Measurements from ENCODE around the gene RPL41. TPM values are rescaled to one million over a fixed set of nuclear protein-coding genes. Genes with fewer than 3 reads are reported as not detected.

The RPL41 gene
- total and polyA plus RNA-seq, 9 of the 15 experiments (the other 6 are each of a cell fraction or from before 2014, with no cell fraction given) = 3,403 to 11,276 (median 5,604) TPM

- Histone ChIP-seq H4K20me1 (replicated peaks; ENCODE audit: control insufficient read depth, insufficient read depth, low read length) (peaks cover 29% of the 10 kb centered on the region; the same call in 1 of the 2 replicates), H3K4me3 (peak overlapping the region; percentile 51), H3K4me2 (ENCODE audit: insufficient read depth, low read length) (peak overlapping the region; percentile 80), H2AFZ (ENCODE audit: low read depth, low read length) (peak overlapping the region; percentile 86), H3K9me1 (ENCODE audit: control insufficient read depth, insufficient read depth, low read length) (peaks cover 3% of the 10 kb centered on the region), H3K9ac (ENCODE audit: insufficient read depth in 1 of 2, low read depth in 2 of 2, low read length in 2 of 2) (peak overlapping the region; percentile 80 to 91), H3K36me3 (ENCODE audit: control insufficient read depth, insufficient read depth, low read length) (peaks cover 49% of the 10 kb centered on the region), H3K79me2 (ENCODE audit: control insufficient read depth, insufficient read depth, low read length) (peaks cover 54% of the 10 kb centered on the region), H3K27ac (ENCODE audit: extremely low read depth, low read depth, low read length) (peak overlapping the region; percentile 98), H3K4me1 (replicated peaks in 1 of 2; ENCODE audit: control insufficient read depth in 2 of 2, insufficient read depth in 2 of 2, low read length in 2 of 2) (peaks cover 41 to 53% of the 10 kb centered on the region in 2 experiments; a peak in 4 of 5 replicates), H3K27me3 (ENCODE audit: control insufficient read depth in 2 of 2, insufficient read depth in 2 of 2, low read length in 2 of 2) (no peaks in the 10 kb centered on the region), H3K9me3 (replicated peaks; ENCODE audit: control insufficient read depth, insufficient read depth, low read depth, low read length) (no peaks in the 10 kb centered on the region)
- FAIRE-seq (no peak), DNase-seq (ENCODE audit: extremely low read depth in 1 of 4, low spot score in 3 of 4) (peak in 1 of 4 experiments; percentile 79), ATAC-seq (peak; percentile 48)
- WGBS (ENCODE audit: insufficient coverage, low coverage, missing lambda C conversion rate) = 21% methylated on average over 35 of the region's 45 CpGs
- ChIA-PET CTCF (ENCODE audit: low intra/inter-chr PET ratio) (interaction anchor here (1.1 to 2.6 kb wide), 3 partner anchors 31 to 111 kb away, joined by 3 to 7 read pairs (median 6); partner anchors contain the start of gene NABP2), POLR2A (interaction anchor here (1.0 to 8.9 kb wide), 10 partner anchors 9 to 160 kb away, joined by 3 to 124 read pairs (median 4); partner anchors contain the start of genes ERBB3, ESYT1, PA2G4 and RPL41)
- in situ Hi-C loops (cut with MboI) (no loop called here), intact Hi-C loops (cut with micrococcal nuclease) (loop anchor here (1.0 to 5.0 kb wide), 2 partner anchors 30 to 40 kb away; partner anchors contain the start of genes RPL41 and ZC3H10)
- BruUV-seq (replicated peaks) = TSS peak; percentile 44
- no peak for TF ChIP-seq PATZ1 (CRISPR knock-in tag; IDR thresholded peaks at IDR 0.05; ENCODE audit: borderline replicate concordance)
- no peak for TF ChIP-seq NR2C2 (CRISPR knock-in tag; IDR thresholded peaks at IDR 0.05)
- no peak for TF ChIP-seq NR2C2 (tag; IDR thresholded peaks at IDR 0.05)
- no peak for TF ChIP-seq ARID1B (IDR thresholded peaks at IDR 0.05)
- peak; percentile 3 for TF ChIP-seq ZFP36 (IDR thresholded peaks at IDR 0.05; ENCODE audit: low read depth, low read length, partially characterized antibody)
- TF ChIP-seq FOXK1 (CRISPR knock-in tag; IDR thresholded peaks at IDR 0.05; ENCODE audit: borderline replicate concordance) = no peak
- no peak for TF ChIP-seq FOXA1 (IDR thresholded peaks at IDR 0.05; ENCODE audit: borderline replicate concordance)
- peak; percentile 60; the same call in 1 of the 2 replicates for TF ChIP-seq POLR2A (conservative IDR thresholded peaks at IDR 0.05)
- TF ChIP-seq JUND (IDR thresholded peaks at IDR 0.05; ENCODE audit: borderline replicate concordance, low read depth, low read length) = peak; percentile 15; the same call in 1 of the 2 replicates
- no peak for TF ChIP-seq JUND (tag; IDR thresholded peaks at IDR 0.05; ENCODE audit: borderline replicate concordance, low read depth, low read length)
- TF ChIP-seq ZKSCAN3 (CRISPR knock-in tag; IDR thresholded peaks at IDR 0.05) = no peak
- TF ChIP-seq SMARCE1 (IDR thresholded peaks at IDR 0.05) = peak; percentile 20; the same call in 1 of the 2 replicates
- no peak; the same call in 1 of the 2 replicates for TF ChIP-seq TCF7 (IDR thresholded peaks at IDR 0.05; ENCODE audit: borderline replicate concordance)
- peak; percentile 34 to 48; a peak in 2 of 4 replicates for TF ChIP-seq MAZ (CRISPR knock-in tag; conservative IDR thresholded peaks at IDR 0.05 in 1 of 2, IDR thresholded peaks at IDR 0.05 in 1 of 2)
- TF ChIP-seq RAD21 (CRISPR knock-in tag; conservative IDR thresholded peaks at IDR 0.05 in 1 of 2, IDR thresholded peaks at IDR 0.05 in 1 of 2) = peak; percentile 14 to 34; a peak in 1 of 4 replicates
- no peak for TF ChIP-seq BRD4 (IDR thresholded peaks at IDR 0.05)
- no peak for TF ChIP-seq FOSL1 (tag; conservative IDR thresholded peaks at IDR 0.05)
- TF ChIP-seq ELK1 (CRISPR knock-in tag; IDR thresholded peaks at IDR 0.05) = no peak
- no peak for TF ChIP-seq DACH1 (IDR thresholded peaks at IDR 0.05; ENCODE audit: partially characterized antibody)
- no peak for TF ChIP-seq ZNF75A (CRISPR knock-in tag; IDR thresholded peaks at IDR 0.05)
Observed at GRCh38 chr12:56157201-56158028, 41.0 kb downstream of the RPL41 start.

Data from K562 (cell line).